BJ (cell line): ENCODE data around the gene CENPA. TPM values are rescaled to one million over a fixed set of nuclear protein-coding genes. Genes with fewer than 3 reads are reported as not detected.
A peak's percentile ranks its signal among the peaks of the same experiment; 100 is the strongest.
"Not testable (repeated sequence)": the region's sequence is repeated elsewhere in the genome, so short reads cannot be mapped to it uniquely, and the experiment has no call there.

Experiments used
- CTCF ChIA-PET: fragments of 350-600 bp; formaldehyde crosslinking; extraction: SDS; loops from one replicate; lab custom pipeline; 2021; ENCODE audit warnings: antibody characterized with exemption, inconsistent platforms; lab: Yijun Ruan, JAX
- POLR2A ChIA-PET: fragments of 300-600 bp; sonication (Branson Sonifier 250); formaldehyde crosslinking; extraction: SDS; loops from one replicate; lab custom pipeline; 2021; ENCODE audit warnings: antibody characterized with exemption; lab: Charles Lee
- DNase-seq: peaks from one replicate; pipeline ENCODE4 v3.0.0-alpha.2; 2011; ENCODE audit warnings: low read depth
- H3K27me3 ChIP-seq: 2 replicates; pipeline ENCODE4 v1.6.0; 2011; ENCODE audit warnings: low read length; ENCODE audit not compliant: control insufficient read depth, insufficient read depth
- H3K36me3 ChIP-seq: 2 replicates; pipeline ENCODE4 v1.5.1; 2011; ENCODE audit warnings: low read length; ENCODE audit not compliant: control insufficient read depth, insufficient read depth
- H3K4me3 ChIP-seq: 2 replicates; pipeline ENCODE4 v1.5.1; 2011; ENCODE audit warnings: low read depth, mild to moderate bottlenecking, control low read depth, low read length
- polyA plus RNA-seq: library from polyadenylated mRNA; depleted of rRNA; stranded (reverse); fragments of >200 nt; gene quantifications from 2 replicates; pipeline ENCODE4 v1.2.3, GENCODE V29; 2011
- TF ChIP-seq, protein P1 (sequence below): IDR thresholded peaks from 2 replicates; pipeline ENCODE4 v1.5.1; 2011; ENCODE audit warnings: low read depth, mild to moderate bottlenecking, control low read depth, inconsistent platforms, low read length, moderate library complexity; ENCODE audit not compliant: insufficient read depth

Gene CENPA
- polyA plus RNA-seq, 1 experiment = 18.9 TPM

- DNase-seq = no peak
- Histone ChIP-seq H3K36me3 (no peaks in the 10 kb centered on the region), H3K4me3 (no peak overlapping the region), H3K27me3 (no peaks in the 10 kb centered on the region)
- TF ChIP-seq, protein P1, sequence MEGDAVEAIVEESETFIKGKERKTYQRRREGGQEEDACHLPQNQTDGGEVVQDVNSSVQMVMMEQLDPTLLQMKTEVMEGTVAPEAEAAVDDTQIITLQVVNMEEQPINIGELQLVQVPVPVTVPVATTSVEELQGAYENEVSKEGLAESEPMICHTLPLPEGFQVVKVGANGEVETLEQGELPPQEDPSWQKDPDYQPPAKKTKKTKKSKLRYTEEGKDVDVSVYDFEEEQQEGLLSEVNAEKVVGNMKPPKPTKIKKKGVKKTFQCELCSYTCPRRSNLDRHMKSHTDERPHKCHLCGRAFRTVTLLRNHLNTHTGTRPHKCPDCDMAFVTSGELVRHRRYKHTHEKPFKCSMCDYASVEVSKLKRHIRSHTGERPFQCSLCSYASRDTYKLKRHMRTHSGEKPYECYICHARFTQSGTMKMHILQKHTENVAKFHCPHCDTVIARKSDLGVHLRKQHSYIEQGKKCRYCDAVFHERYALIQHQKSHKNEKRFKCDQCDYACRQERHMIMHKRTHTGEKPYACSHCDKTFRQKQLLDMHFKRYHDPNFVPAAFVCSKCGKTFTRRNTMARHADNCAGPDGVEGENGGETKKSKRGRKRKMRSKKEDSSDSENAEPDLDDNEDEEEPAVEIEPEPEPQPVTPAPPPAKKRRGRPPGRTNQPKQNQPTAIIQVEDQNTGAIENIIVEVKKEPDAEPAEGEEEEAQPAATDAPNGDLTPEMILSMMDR = no peak
- POLR2A ChIA-PET = no interaction called here
- CTCF ChIA-PET = interaction anchor here (0.7 to 1.3 kb wide), 2 partner anchors 11 to 14 kb away, joined by 3 to 5 read pairs; no protein-coding TSS in a partner anchor
Observed at GRCh38 chr2:26756337-26756736, 29.5 kb upstream of the CENPA start.

GRCh38 chr2:26757873-26758789 lies 27.7 kb upstream of the CENPA start:
- TF ChIP-seq, protein P1 = no peak
- Histone ChIP-seq H3K27me3 (no peaks in the 10 kb centered on the region), H3K36me3 (no peaks in the 10 kb centered on the region), H3K4me3 (no peak overlapping the region)
- peak; percentile 94 for DNase-seq
- ChIA-PET POLR2A (no interaction called here), CTCF (interaction anchor here (1.1 kb wide), 1 partner anchor 13 kb away, joined by 5 read pairs; no protein-coding TSS in a partner anchor)

DNA sequence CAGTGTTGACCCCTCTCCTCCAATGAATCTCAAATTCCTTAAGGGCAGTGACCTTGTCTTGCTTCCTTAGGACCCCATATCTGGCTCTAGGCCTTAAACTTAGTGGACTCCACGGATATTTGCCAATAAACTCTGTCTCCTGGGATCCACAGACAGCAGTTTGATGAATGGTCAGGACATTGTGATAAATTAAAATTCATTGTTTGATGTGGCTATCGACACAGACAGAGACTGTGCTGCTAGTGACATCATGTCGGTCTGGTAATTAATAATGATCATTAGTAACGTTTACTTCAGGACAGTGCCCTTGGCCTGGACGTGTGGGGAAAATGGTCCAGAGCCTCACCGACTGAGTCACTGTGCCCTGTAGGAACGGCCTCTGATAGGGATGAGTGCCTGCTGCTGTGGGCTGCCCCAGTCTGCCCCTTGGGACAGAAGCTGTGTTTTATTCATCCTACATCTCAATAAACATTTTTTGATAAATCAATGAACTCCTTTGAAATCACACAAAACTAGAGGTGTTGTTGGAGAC lies 27.0 kb upstream of the CENPA start:
- H3K27me3 ChIP-seq = no peaks in the 10 kb centered on the region
- no peaks in the 10 kb centered on the region for H3K36me3 ChIP-seq
- TF ChIP-seq, protein P1 = no peak
- ChIA-PET CTCF (no interaction called here), POLR2A (no interaction called here)
- DNase-seq = no peak
- H3K4me3 ChIP-seq = no peak overlapping the region

DNA sequence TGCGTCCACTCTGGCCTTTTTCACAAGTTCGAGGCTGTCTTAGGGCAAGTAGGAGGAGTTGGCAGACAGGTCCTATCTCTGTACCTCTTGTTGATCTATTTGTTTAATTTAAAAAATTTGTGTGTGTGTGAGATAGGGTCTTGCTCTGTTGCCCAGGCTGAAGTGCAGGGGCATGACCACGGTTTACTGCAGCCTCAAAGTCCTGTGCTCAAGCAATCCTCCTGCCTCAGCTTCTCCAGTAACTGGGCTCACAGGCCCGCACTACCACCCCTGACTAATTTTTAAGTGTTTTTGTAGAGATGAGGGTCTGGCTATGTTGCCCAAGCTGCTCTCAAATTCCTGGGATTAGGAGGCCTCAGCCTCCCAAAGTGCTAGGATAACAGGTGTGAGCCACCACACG lies 26.0 kb upstream of the CENPA start:
- POLR2A ChIA-PET = no interaction called here

DNA sequence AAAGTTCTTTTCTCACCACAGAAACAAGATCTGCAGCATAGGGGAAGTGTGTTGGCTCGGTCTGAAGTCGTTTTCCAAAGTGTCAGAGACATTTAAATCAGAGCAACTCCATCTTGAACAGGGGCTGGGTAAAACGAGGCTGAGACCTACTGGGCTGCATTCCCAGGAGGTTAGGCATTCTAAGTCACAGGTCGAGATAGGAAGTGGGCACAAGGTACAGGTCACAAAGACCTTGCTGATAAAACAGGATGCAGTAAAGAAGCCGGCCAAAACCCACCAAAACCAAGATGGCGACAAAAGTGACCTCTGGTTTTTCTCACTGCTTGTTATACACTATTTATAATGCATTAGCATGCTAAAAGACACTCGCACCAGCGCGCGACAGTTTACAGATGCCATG lies 24.9 kb upstream of the CENPA start:
- H3K27me3 ChIP-seq, CTCF ChIA-PET, H3K4me3 ChIP-seq, DNase-seq, H3K36me3 ChIP-seq, POLR2A ChIA-PET: not testable (repeated sequence)

More for the DNA sequence above, 26.0 kb upstream of the CENPA start:
- DNase-seq = no peak
- Histone ChIP-seq H3K4me3 (no peak overlapping the region), H3K27me3 (no peaks in the 10 kb centered on the region), H3K36me3 (no peaks in the 10 kb centered on the region)
- TF ChIP-seq, protein P1 = no peak
- CTCF ChIA-PET = interaction anchor here (0.7 kb wide), 1 partner anchor 155 kb away, joined by 3 read pairs; no protein-coding TSS in a partner anchor
